ENCODE data around the gene TPTE.

DNA sequence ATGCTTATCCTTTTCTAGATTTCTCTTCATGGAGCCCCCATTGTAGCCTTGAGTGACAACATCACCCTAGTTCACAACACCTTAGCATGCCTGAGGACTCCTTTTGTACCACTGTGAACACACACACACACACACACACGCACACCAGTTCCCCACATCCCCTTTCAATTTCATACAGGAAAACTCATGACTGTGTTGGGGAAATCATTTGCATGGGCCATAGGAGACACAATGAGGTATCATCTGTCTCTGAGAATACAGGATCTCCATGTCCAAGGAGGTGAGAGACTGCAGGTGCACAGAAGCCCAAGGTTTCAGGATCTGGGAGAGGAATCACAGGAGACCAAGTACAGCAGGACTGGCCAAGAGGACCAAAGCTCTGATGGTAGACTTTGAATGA, 119.7 kb downstream of the TPTE start:
- TF ChIP-seq, protein P1, sequence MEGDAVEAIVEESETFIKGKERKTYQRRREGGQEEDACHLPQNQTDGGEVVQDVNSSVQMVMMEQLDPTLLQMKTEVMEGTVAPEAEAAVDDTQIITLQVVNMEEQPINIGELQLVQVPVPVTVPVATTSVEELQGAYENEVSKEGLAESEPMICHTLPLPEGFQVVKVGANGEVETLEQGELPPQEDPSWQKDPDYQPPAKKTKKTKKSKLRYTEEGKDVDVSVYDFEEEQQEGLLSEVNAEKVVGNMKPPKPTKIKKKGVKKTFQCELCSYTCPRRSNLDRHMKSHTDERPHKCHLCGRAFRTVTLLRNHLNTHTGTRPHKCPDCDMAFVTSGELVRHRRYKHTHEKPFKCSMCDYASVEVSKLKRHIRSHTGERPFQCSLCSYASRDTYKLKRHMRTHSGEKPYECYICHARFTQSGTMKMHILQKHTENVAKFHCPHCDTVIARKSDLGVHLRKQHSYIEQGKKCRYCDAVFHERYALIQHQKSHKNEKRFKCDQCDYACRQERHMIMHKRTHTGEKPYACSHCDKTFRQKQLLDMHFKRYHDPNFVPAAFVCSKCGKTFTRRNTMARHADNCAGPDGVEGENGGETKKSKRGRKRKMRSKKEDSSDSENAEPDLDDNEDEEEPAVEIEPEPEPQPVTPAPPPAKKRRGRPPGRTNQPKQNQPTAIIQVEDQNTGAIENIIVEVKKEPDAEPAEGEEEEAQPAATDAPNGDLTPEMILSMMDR (IDR thresholded peaks at IDR 0.05; ENCODE audit: extremely low read depth in 1 of 2, insufficient read depth in 1 of 2, low read depth in 1 of 2, low read length in 2 of 2), result no peak
- TF ChIP-seq EZH2 (IDR thresholded peaks at IDR 0.05; ENCODE audit: borderline replicate concordance, low read depth, low read length, severe bottlenecking) (no peak), JUN (IDR thresholded peaks at IDR 0.05; ENCODE audit: borderline replicate concordance, insufficient read depth, insufficient read length, low read depth) (no peak), FOS (IDR thresholded peaks at IDR 0.05; ENCODE audit: borderline replicate concordance, insufficient read depth, low read length) (no peak), POLR2A (IDR thresholded peaks at IDR 0.05; ENCODE audit: low read depth, low read length) (no peak)
- TF ChIP-seq, protein P2, sequence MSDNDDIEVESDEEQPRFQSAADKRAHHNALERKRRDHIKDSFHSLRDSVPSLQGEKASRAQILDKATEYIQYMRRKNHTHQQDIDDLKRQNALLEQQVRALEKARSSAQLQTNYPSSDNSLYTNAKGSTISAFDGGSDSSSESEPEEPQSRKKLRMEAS (IDR thresholded peaks at IDR 0.05; ENCODE audit: insufficient read depth, insufficient read length), result no peak

Data from endothelial cell of umbilical vein (primary cell).